ENCODE data around the gene VAMP8. TPM values are rescaled to one million over a fixed set of nuclear protein-coding genes. Genes with fewer than 3 reads are reported as not detected.
"Not testable (repeated sequence)": the region's sequence is repeated elsewhere in the genome, so short reads cannot be mapped to it uniquely, and the experiment has no call there.

Gene VAMP8
- total RNA-seq, 1 experiment from 2014 or later = 33.0 TPM

DNA sequence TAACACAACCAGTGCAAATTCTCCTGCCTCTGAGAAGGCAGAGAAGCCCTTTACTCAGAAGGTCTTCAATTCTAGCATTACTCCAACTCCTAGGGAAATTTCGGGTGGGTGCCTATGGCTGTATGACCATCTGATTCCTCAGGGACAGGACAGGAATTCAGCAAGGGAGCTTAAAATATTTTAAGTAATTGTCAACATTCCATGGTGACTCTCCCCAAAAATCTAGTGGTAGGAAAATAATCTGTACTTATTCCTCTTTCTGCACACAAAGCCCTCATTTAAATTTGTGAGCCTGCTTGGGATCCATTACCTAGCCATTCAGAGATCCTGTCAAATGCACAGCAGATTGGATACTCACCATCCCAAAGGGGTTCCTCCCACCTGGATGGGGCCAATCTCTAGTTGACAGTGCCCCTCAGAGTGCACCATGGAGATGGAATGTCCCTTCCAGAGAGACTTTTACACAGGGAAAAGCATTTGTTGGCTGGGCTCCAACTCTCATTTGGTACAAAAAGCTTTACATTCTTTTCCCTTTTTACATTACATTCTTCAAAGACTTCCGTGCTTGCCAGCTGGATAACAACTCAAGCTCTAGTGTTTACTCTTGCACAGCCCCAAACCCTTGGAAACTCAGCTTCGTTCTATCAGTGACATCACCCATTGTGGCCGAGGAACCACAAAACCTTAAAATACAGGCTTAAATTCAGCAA, 28.2 kb downstream of the VAMP8 start:
- peak; percentile 23 for DNase-seq
- Histone ChIP-seq H3K27me3 (ENCODE audit: control insufficient read depth, insufficient read depth, low read length) (no peaks in the 10 kb centered on the region), H3K4me3 (ENCODE audit: insufficient read depth, low read depth, low read length) (no peak overlapping the region), H3K36me3 (replicated peaks; ENCODE audit: control insufficient read depth, insufficient read depth, low read length) (peaks cover 7% of the 10 kb centered on the region)

DNA sequence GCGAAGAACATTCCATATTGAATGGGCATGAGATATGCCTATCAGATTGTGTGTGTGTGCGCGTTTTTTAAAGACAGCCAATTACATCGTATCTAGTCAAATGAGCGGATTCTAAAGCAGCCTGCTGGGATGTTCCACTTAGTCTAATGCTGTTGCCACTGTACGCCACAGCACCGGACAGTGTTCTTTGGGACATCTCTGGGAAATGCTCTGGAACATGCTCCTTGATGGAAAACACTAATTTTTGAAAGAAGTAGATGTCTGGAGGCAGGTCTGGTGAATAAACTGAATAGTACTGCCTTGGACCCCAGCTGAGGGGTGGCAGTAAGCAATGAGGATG, 28.7 kb downstream of the VAMP8 start:
- no peaks in the 10 kb centered on the region for H3K27me3 ChIP-seq (ENCODE audit: control insufficient read depth, insufficient read depth, low read length)
- DNase-seq = peak; percentile 12
- H3K4me3 ChIP-seq (ENCODE audit: insufficient read depth, low read depth, low read length) = no peak overlapping the region
- H3K36me3 ChIP-seq (replicated peaks; ENCODE audit: control insufficient read depth, insufficient read depth, low read length) = peaks cover 7% of the 10 kb centered on the region

DNA sequence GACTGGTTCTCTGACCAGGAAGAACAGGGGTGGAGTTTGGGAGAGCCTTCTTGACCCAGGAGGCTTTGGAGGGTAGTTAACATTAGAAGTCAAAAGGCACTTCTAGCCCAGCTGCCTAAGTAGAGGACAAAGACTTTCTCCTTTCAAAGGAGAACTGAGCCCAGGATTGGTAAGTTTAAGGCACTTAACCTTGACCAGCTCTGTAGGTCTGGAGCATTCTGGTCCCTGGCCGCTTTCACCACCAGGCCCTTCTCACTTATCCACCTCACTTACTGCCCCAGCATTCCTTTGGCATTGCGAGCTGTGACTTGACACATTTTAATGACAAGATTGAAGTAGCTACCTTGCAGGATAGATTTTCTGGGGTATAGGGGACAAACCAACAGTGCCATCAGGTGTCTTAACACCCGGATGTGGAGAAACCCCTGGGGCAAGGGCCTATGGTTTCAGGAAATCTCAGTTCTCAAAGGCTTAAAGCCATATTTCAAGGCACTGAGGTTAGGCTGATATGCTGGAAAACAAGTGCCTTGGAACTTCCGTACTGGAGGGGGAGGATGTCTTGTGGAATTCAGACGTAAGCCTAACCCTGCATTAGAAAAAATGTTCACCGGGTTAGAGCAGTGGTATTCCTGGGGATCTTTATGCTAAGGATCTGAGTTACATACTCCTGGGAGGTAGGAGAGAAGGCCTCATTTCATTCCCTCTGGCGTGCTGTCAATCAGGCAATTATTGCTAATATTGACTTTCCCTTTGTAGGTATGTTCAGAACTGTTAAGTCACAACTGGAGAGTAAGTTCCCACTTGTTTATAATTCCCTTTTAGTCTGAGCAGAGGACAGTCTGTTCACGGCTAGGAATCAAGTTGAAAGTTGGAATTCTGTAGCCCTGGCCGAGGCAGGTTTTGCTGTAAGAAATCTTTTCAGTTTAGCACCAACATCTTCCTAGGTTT, 30.2 kb downstream of the VAMP8 start:
- no peak for DNase-seq
- Histone ChIP-seq H3K36me3 (replicated peaks; ENCODE audit: control insufficient read depth, insufficient read depth, low read length) (peaks cover 7% of the 10 kb centered on the region), H3K4me3 (ENCODE audit: insufficient read depth, low read depth, low read length) (no peak overlapping the region), H3K27me3 (ENCODE audit: control insufficient read depth, insufficient read depth, low read length) (no peaks in the 10 kb centered on the region)

DNA sequence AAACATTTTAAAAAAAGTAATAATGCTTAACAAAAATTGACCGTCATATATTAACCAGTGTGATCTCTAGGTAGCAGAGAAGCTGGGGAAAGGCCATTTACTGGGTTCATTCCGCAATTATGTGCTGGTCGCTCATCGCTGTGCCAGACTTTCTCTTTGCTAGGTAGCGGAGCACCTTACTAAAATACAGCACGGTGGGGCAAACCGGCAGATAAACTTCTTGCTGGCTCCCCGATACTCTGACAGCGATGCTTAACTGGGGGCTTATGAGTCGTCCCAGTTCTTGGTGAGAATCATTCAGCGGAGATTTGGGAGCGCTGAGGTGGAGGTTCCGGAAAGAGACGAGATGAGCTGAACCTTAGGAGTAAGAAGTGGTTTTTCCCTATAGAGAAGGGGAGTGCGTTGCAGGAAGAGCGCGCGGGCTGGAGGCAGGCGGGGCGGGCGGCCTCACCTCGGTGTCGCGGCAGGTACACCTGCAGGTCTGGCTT, 33.9 kb downstream of the VAMP8 start:
- peak overlapping the region; percentile 91 for H3K4me3 ChIP-seq (ENCODE audit: insufficient read depth, low read depth, low read length)
- H3K27me3 ChIP-seq (ENCODE audit: control insufficient read depth, insufficient read depth, low read length) = no peaks in the 10 kb centered on the region
- DNase-seq = no peak
- peaks cover 7% of the 10 kb centered on the region for H3K36me3 ChIP-seq (replicated peaks; ENCODE audit: control insufficient read depth, insufficient read depth, low read length)

DNA sequence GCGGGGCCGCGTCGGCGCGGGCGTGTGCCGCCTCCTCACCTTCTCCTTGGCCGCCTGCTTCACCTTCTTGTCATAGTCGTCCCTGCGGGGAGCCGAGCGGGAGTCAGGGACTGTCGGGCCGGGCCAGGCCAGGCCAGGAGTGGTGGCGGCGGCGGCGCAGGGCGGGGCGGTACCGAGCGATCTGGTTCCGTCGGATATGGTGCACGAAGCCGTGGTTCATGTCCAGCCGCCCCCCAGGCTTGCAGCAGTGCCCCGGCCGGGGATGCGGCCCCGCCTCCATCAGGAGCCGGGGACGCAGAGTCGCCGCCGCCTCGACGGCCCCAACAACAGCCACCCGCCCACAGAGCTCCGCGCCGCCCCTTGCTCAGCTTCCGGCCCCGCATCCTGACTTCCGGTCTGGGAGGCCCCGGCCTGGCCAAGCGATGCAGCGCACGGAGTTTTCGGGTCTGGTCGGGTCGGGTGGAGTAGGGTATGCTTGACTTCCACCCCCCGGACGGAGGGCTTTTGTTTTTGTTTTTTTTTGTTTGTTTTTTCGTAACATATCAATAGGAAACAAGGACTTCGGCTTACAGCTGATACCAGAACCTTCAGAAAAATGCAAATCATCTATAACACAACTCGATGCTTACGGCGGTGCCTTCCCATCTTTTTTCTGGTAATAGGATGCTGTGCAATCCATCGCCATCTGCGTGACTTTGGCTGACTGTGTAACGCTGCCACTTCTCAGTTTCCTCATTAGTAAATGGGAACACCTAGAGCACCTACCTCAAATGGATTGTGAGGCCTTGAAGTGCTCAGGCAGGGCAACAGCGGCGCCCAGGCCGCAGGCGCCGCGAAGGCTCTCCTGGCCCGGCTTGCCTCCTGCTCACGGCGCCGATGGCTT, 34.6 kb downstream of the VAMP8 start, which contains the start of gene C2orf68:
Gene C2orf68, minus strand, starts transcription at position 362 of the 883 bp plus-strand sequence. Its CDS starts 82 bp downstream, at position 280.
- Histone ChIP-seq H3K27me3 (ENCODE audit: control insufficient read depth, insufficient read depth, low read length) (no peaks in the 10 kb centered on the region), H3K36me3 (replicated peaks; ENCODE audit: control insufficient read depth, insufficient read depth, low read length) (peaks cover 7% of the 10 kb centered on the region), H3K4me3 (ENCODE audit: insufficient read depth, low read depth, low read length) (peak within 1 kb of the TSS; percentile 91)
- DNase-seq = peak; percentile 98

DNA sequence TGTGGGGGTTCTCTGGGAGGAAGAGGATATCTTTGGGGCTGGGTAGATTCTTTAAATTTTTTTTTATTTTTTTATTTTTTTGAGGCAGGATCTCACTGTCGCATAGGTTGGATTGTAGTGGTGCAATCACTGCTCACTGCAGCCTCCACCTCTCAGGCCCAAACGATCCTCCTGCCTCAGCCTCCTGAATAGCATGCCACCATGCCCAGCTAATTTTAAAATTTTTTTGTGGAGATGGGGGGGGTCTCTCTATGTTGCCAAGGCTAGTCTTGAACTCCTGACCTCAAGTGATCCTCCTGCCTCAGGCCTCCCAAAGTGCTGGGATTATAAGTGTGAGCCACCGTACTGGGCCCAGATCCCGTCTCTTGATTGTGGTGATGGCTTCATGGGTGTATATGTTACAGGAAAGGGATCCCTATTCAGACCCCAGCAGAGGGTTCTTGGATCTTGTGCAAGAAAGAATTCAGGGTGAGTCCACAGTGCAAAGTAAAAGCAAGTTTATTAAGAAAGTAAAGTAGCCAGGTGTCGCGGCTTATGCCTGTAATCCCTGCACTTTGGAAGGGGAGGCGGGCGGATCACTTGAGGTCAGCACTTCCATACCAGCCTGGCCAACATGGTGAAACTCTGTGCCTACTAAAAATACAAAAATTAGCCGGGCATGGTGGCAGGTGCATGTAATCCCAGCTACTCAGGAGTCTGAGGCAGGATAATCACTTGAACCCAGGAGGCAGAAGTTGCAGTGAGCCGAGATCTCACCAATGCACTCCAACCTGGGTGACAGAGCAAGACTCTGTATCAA, 36.5 kb downstream of the VAMP8 start:
- no peaks in the 10 kb centered on the region for H3K27me3 ChIP-seq (ENCODE audit: control insufficient read depth, insufficient read depth, low read length)
- H3K4me3 ChIP-seq (ENCODE audit: insufficient read depth, low read depth, low read length) = no peak overlapping the region
- DNase-seq = no peak
- peaks cover 4% of the 10 kb centered on the region for H3K36me3 ChIP-seq (replicated peaks; ENCODE audit: control insufficient read depth, insufficient read depth, low read length)

DNA sequence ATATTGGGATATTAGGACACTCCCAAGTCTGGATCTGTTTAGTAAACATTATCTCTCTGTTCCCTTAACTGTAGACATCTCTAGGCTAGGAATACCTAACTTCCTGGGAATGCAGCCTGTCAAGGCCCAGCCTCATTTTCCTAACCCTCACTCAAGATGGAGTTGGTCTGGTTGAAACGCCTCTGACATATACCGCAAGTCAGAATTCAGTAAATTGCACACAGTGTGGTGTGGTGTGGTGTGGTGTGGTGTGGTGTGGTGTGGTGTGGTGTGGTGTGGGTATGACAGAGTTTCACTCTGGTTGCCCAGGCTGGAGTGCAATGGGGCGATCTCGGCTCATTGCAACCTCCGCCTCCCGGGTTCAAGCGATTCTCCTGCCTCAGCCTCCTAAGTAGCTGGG, 37.4 kb downstream of the VAMP8 start:
- H3K27me3 ChIP-seq (ENCODE audit: control insufficient read depth, insufficient read depth, low read length) = not testable (repeated sequence)

DNA sequence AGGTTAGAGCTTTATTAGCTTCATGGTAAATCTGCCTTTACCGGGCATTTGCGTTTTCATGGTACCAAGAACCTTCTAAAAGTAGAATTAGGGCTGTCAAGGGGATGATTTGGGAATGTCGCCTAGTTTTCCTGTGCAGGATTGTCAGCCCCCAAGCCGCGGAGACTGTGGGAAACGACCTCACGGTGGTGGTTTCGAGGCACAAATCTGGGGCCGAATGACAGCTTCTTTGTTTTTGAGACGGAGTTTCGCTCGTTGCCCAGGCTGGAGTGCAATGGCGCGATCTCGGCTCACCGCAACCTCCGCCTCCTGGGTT, 38.0 kb downstream of the VAMP8 start:
- no peaks in the 10 kb centered on the region for H3K27me3 ChIP-seq (ENCODE audit: control insufficient read depth, insufficient read depth, low read length)
- no peak for DNase-seq
- H3K4me3 ChIP-seq (ENCODE audit: insufficient read depth, low read depth, low read length) = no peak overlapping the region
- H3K36me3 ChIP-seq (replicated peaks; ENCODE audit: control insufficient read depth, insufficient read depth, low read length) = peaks cover 6% of the 10 kb centered on the region

More for the DNA sequence above, 37.4 kb downstream of the VAMP8 start:
- H3K4me3 ChIP-seq (ENCODE audit: insufficient read depth, low read depth, low read length); DNase-seq; H3K36me3 ChIP-seq (replicated peaks; ENCODE audit: control insufficient read depth, insufficient read depth, low read length): not testable (repeated sequence)

DNA sequence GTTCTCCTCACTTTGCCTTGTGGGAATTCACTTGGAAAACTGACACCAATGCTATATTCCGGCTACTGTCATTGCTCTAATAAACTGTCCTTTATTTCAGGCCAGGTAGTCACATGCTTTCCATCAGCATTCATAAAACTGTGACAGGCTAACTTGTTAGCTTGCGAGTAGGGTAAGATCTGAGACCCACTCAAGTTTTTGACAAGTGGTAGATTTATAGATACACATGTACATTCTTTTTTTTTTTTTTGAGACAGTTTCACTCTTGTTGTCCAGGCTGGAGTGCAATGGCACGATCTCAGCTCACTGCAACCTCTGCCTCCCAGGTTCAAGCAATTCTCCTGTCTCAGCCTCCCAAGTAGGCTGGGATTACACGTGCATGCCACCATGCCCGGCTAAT, 40.3 kb downstream of the VAMP8 start:
- not testable (repeated sequence) for H3K4me3 ChIP-seq (ENCODE audit: insufficient read depth, low read depth, low read length); H3K27me3 ChIP-seq (ENCODE audit: control insufficient read depth, insufficient read depth, low read length); DNase-seq
- H3K36me3 ChIP-seq (replicated peaks; ENCODE audit: control insufficient read depth, insufficient read depth, low read length) = peaks cover 13% of the 10 kb centered on the region

DNA sequence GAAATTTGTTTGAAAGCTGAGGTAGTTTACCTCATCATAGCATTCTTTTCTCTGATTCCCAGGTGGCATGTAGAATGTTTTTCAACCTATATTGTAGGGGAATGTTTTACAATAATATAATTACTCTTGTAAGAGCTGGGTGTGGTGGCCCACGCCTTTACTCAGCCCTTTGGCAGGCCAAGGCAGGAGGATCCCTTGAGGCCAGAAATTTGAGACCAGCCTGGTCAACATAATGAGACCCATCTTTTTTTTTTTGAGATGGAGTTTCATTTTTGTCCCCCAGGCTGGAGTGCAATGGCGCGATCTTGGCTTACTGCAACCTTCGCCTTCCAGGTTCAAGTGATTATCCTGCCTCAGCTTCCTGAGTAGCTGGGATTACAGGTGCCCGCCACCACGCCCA, 42.2 kb downstream of the VAMP8 start:
- Histone ChIP-seq H3K36me3 (replicated peaks; ENCODE audit: control insufficient read depth, insufficient read depth, low read length) (peaks cover 27% of the 10 kb centered on the region), H3K4me3 (ENCODE audit: insufficient read depth, low read depth, low read length) (no peak overlapping the region), H3K27me3 (ENCODE audit: control insufficient read depth, insufficient read depth, low read length) (no peaks in the 10 kb centered on the region)
- no peak for DNase-seq

DNA sequence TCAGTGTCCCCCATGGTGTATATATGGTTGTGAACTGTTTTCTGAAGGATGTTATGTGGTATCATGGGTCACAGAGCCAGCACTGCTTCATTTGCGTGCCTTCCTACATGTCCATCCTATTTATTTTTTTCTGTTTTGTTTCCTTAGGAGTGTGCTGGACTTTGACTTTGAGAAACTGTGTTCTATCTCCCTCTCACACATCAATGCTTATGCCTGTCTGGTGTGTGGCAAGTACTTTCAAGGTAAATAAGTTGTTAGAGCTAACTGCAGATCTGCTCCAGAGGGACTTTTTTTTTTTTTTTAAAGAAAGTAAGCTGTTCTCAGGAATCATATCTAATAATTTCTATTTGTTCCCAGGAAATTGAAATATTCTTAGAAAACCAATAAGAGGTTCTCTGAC, 44.0 kb downstream of the VAMP8 start:
- Histone ChIP-seq H3K36me3 (replicated peaks; ENCODE audit: control insufficient read depth, insufficient read depth, low read length) (peaks cover 38% of the 10 kb centered on the region), H3K4me3 (ENCODE audit: insufficient read depth, low read depth, low read length) (no peak overlapping the region), H3K27me3 (ENCODE audit: control insufficient read depth, insufficient read depth, low read length) (no peaks in the 10 kb centered on the region)
- DNase-seq = no peak

DNA sequence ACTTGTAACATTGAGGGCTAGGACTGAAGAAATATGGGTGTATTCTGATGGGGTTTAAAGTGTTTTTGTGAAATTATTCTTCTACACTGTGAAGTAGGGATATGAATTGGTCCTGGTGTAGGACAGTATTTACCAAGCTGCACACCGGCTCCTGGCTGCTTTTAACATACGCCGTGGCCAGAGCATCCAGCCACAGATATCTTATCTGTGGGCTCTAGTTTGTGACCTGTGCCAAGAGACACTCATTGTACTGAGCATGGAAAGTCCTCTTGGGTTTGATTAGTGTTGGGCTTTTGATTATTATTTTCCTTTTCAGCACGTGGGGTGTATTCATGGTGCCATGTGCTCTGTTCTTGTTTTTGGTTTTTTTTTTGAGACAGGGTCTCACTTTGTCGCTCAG, 46.6 kb downstream of the VAMP8 start:
- peaks cover 46% of the 10 kb centered on the region for H3K36me3 ChIP-seq (replicated peaks; ENCODE audit: control insufficient read depth, insufficient read depth, low read length)
- no peak for DNase-seq
- H3K27me3 ChIP-seq (ENCODE audit: control insufficient read depth, insufficient read depth, low read length) = no peaks in the 10 kb centered on the region
- no peak overlapping the region for H3K4me3 ChIP-seq (ENCODE audit: insufficient read depth, low read depth, low read length)

DNA sequence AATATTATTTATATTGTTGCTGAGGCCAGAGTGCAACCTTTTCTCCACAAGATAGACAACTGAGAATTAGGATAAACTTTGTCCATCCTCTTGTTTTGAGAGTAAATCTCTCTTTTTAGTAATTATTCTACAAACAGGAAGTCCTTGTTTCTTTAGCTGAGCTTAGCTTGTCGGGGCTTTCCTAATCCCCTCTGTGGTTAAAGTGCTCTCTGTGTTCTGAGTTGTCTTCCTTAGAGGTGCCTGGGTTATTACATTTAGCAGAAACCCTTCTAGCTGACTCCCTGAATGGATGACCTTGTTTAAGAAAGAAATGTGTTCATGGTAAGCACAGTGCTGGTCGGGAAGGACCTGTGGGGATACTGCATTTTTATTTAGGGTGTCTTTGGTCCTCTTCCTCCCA, 51.3 kb downstream of the VAMP8 start:
- Histone ChIP-seq H3K36me3 (replicated peaks; ENCODE audit: control insufficient read depth, insufficient read depth, low read length) (peaks cover 39% of the 10 kb centered on the region), H3K27me3 (ENCODE audit: control insufficient read depth, insufficient read depth, low read length) (no peaks in the 10 kb centered on the region), H3K4me3 (ENCODE audit: insufficient read depth, low read depth, low read length) (no peak overlapping the region)
- DNase-seq = no peak

DNA sequence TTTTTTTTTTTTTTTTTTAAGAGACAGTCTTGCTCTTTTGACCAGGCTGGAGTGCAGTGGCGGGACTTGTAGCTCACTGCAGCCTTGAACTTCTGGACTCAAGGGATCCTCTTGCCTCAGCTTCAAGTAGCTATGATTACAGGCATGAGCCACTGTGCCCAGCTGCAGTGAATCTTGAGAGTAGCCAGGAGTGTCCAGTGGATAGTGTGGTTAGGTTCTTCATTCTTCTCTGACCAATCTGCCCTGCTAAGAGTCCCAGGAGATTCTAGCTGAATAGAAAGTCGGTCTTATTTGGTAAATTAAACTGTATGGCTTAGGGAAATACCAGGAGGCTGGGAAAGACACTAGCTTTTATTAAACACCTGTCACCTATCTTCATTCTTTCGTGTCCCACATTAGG, 53.9 kb downstream of the VAMP8 start:
- peaks cover 31% of the 10 kb centered on the region for H3K36me3 ChIP-seq (replicated peaks; ENCODE audit: control insufficient read depth, insufficient read depth, low read length)
- DNase-seq = no peak

More for the DNA sequence above, 53.9 kb downstream of the VAMP8 start:
- Histone ChIP-seq H3K27me3 (ENCODE audit: control insufficient read depth, insufficient read depth, low read length) (no peaks in the 10 kb centered on the region), H3K4me3 (ENCODE audit: insufficient read depth, low read depth, low read length) (no peak overlapping the region)
